PFSK-1 (cell line): ENCODE measurements around the gene RPS6KL1.

Experiments
- FOXP2 ChIP-seq: optimal IDR thresholded peaks from 2 replicates; pipeline ENCODE3; 2011; ENCODE audit warnings: borderline replicate concordance, control low read depth, inconsistent platforms; ENCODE audit not compliant: insufficient read depth; ENCODE audit errors: extremely low read length, extremely low read depth
- POLR2AphosphoS5 ChIP-seq: IDR thresholded peaks from 2 replicates; pipeline ENCODE4 v1.6.1; 2012; ENCODE audit warnings: low read depth, mild to moderate bottlenecking, control low read depth, low read length, moderate library complexity
- REST ChIP-seq, 2 experiments: IDR thresholded peaks; 2 replicates each; pipeline versions ENCODE4 v1.6.1 to v1.8.0; 2011 to 2012; ENCODE audit warnings: low read depth in 2 of 2, low read length in 2 of 2, control low read depth in 1 of 2, inconsistent platforms in 1 of 2, mild to moderate bottlenecking in 1 of 2, moderate library complexity in 1 of 2; ENCODE audit not compliant: insufficient read depth in 1 of 2
- SIN3A ChIP-seq: IDR thresholded peaks from 2 replicates; pipeline ENCODE4 v1.6.1; 2012; ENCODE audit warnings: mild to moderate bottlenecking, low read length, moderate library complexity, borderline replicate concordance; ENCODE audit not compliant: insufficient read depth
- TAF1 ChIP-seq: IDR thresholded peaks from 2 replicates; pipeline ENCODE4 v1.6.1; 2012; ENCODE audit warnings: low read length, control low read depth, borderline replicate concordance; ENCODE audit not compliant: insufficient read depth

Gene RPS6KL1

GRCh38 chr14:74938531-74939495 is 15.8 kb upstream of the RPS6KL1 start:
- TF ChIP-seq SIN3A (no peak), POLR2AphosphoS5 (no peak), REST (IDR thresholded peaks at IDR 0.05; ENCODE audit: insufficient read depth in 1 of 2, low read depth in 2 of 2, low read length in 2 of 2) (no peak)

- TF ChIP-seq POLR2AphosphoS5 (no peak), REST (IDR thresholded peaks at IDR 0.05; ENCODE audit: insufficient read depth in 1 of 2, low read depth in 2 of 2, low read length in 2 of 2) (no peak), SIN3A (no peak), TAF1 (no peak), FOXP2 (no peak)
Observed at GRCh38 chr14:74937171-74937570, 14.1 kb upstream of the RPS6KL1 start.

- TF ChIP-seq FOXP2: no peak
- no peak for TF ChIP-seq REST (IDR thresholded peaks at IDR 0.05; ENCODE audit: insufficient read depth in 1 of 2, low read depth in 2 of 2, low read length in 2 of 2)
- TF ChIP-seq POLR2AphosphoS5: no peak
- no peak for TF ChIP-seq SIN3A
- TF ChIP-seq TAF1: no peak
Observed at GRCh38 chr14:74936731-74937130, 13.7 kb upstream of the RPS6KL1 start.

GRCh38 chr14:74936151-74936550 is 13.1 kb upstream of the RPS6KL1 start:
- no peak for TF ChIP-seq FOXP2
- TF ChIP-seq TAF1: no peak
- no peak for TF ChIP-seq SIN3A
- no peak for TF ChIP-seq POLR2AphosphoS5
- TF ChIP-seq REST (IDR thresholded peaks at IDR 0.05; ENCODE audit: insufficient read depth in 1 of 2, low read depth in 2 of 2, low read length in 2 of 2): no peak
